Activated T-cell treated with anti-CD3 and anti-CD28 coated beads, Interleukin-2, amount 50 U/mL, for 4 hours (primary cell): Measurements from ENCODE around the gene ZFP36. TPM values are rescaled to one million over a fixed set of nuclear protein-coding genes. Genes with fewer than 3 reads are reported as not detected.

ENCODE experiments used
- ATAC-seq, 2 donors: fragments of 200-7000 bp; cut with Tn5 transposase; one replicate each; pipeline ENCODE4 v1.10.0; 2021
- DNase-seq: peaks from one replicate; pipeline ENCODE4 v3.0.0-alpha.2; 2020
- H3K27me3 Mint-ChIP-seq: one replicate; pipeline ENCODE4 v1.8.0; 2021; ENCODE audit warnings: low read depth, mixed read lengths
- H3K36me3 Mint-ChIP-seq: one replicate; pipeline ENCODE4 v1.8.0; 2022; ENCODE audit warnings: mixed read lengths; ENCODE audit not compliant: insufficient read depth
- H3K4me1 Mint-ChIP-seq: one replicate; pipeline ENCODE4 v1.8.0; 2021; ENCODE audit warnings: low read depth, mixed read lengths
- H3K4me3 Mint-ChIP-seq: one replicate; pipeline ENCODE4 v1.8.0; 2021; ENCODE audit warnings: mild to moderate bottlenecking, moderate library complexity, mixed read lengths
- H3K9me3 Mint-ChIP-seq: one replicate; pipeline ENCODE4 v1.8.0; 2021; ENCODE audit warnings: mixed read lengths
- total RNA-seq, 3 donors: library from RNA; stranded (reverse); gene quantifications; one replicate each; pipeline ENCODE4 v1.2.1, GENCODE V29; 2021

Gene ZFP36
- total RNA-seq, 3 donors from 2014 or later, result 39.5 to 50.8 (median 43.7) TPM

DNA sequence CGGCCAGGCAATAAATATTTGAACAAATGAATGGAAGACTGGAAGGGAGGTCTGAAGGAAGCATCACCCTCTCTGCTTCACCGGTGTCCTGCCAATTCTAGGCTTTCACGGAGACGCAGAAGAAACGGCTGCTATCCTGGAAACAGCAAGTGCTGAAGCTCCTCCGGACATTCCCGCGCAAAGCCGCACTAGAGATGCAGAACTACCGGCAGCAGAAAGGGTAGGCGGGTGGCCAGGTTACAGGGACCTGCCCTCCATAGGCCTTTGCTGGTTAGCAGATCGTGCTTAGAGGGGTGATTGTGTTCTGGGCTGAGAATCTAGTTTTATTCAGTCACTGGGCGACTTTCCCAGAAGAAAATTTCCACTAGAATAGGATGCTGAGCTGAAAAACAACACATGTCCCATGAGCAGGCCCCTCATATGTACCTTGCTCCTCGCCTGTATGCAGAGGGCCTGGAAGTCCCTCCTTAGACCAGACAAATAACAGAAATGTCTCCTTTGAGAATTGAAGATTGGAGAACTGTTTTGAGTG is 26.7 kb upstream of the ZFP36 start:
- H3K4me3 Mint-ChIP-seq, result no peak overlapping the region
- ATAC-seq (no peak), DNase-seq (no peak)
- H3K36me3 Mint-ChIP-seq, result peaks cover 33% of the 10 kb centered on the region
- H3K4me1 Mint-ChIP-seq, result no peaks in the 10 kb centered on the region
- H3K9me3 Mint-ChIP-seq, result no peaks in the 10 kb centered on the region
- no peaks in the 10 kb centered on the region for H3K27me3 Mint-ChIP-seq

DNA sequence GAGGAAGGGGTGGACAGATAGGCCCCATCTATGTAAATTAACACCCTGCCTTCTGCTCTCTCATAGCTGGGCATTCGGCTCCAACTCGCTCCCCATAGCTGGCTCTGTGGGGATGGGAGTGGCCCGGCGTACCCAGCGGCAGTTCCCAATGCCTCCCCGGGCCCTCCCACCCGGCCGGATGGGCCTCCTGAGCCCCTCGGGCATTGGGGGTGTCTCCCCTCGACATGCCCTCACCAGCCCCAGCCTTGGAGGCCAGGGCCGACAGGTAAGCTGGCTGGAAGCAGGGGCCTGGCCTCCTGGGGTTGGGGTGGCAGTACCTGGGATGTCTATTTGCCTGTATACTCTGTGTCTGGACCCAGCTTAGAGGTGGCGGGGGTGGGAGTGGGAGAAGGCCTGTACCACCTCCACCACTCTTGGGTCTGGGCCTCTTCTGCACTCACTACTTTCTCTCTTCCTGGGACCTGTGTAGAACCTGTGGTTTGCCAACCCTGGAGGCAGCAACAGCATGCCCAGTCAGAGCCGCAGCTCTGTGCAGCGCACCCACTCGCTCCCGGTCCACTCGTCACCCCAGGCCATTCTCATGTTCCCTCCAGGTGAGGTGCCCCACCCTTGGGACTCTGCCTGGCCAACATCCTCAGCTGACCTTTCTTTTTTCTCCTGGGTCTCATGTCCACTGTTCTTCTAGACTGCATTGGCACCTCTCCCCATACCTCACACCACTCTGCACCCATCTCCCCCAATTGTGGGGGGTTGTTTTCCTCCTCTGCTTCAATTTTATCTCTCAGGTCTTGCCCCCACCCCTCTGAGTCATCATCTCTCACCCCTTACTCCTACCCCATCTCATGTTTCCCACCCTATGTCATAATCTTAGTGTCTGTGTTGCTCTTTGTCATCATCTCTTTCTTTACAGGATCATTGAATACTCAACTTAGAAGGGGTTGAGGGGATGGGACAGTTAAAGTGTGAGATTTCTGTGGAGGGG is 25.8 kb upstream of the ZFP36 start:
- Mint-ChIP-seq H3K9me3 (no peaks in the 10 kb centered on the region), H3K4me3 (no peak overlapping the region), H3K4me1 (no peaks in the 10 kb centered on the region), H3K27me3 (no peaks in the 10 kb centered on the region), H3K36me3 (peaks cover 37% of the 10 kb centered on the region)
- ATAC-seq (no peak), DNase-seq (no peak)

DNA sequence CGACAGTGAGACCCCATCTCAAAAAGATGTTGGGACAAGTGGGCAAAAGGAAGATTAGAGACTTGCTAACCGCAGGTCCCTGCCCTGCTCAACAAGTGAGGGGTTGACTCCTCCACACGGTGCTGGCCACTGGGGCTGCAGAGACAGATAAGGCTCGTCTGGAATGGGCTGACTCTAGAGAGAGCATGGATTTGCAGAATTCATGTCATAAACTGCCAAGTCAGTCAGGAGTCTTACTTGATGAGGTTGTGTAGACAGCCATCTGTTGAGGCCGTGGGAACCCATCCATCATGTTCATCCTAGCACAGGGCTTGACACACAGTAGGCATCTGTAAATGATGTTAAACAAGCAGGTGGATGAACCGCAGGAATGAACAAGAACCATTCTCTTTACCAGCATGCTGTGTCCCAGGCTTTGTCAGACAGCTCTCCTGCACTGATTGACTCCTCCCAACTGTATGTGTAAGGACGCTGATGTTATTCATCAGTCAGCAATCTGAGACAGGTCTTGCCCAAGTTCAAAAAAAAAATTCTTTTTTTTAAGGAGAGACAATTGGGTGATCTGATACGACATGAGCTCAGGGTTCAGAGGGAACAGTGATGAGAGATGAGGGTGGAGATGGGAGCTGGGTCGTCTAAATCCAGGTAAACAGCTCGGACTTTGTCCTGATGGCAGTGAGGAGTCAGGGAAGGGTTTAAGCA is 24.6 kb upstream of the ZFP36 start:
- no peak for ATAC-seq
- Mint-ChIP-seq H3K36me3 (peaks cover 38% of the 10 kb centered on the region), H3K9me3 (no peaks in the 10 kb centered on the region)

DNA sequence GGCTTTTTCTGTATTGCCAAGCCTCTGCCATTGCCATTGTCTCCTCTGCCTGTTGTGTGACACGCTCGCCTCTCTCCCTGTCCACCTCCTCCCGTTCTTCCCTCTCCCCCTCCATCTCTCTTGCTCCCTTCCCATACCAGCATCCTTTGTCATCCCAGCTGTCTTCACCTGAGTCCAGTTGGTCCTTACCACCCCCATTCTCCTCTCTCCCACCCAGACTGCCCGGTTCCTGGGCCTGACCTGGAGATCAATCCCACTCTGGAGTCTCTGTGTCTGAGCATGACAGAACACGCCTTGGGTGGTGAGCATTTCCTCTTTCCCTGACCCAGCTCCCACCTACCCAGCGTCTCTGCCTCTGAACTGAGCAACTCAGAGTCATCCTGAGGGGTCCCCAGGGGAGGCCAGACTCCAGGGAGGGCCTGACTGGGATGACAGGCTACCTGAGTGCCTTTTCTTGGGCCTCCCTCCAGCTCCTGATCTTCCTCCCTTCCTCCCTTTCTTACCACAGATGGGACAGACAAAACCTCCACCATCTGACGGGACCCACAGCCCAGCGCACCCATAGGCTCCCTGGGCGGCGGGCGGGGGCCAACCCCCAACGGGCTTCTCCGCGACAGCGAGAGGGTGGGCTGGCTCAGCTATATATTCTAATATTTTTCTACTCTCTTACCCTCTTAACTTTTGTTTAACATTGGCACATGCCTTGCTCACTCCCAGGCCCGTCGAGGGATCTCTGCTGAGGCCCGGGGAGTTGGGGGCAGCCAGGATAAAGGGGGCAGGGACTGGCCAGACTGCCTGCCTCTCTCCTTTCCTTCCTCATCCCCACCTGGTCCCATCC is 23.4 kb upstream of the ZFP36 start:
- Mint-ChIP-seq H3K36me3 (peaks cover 33% of the 10 kb centered on the region), H3K4me1 (peaks cover 3% of the 10 kb centered on the region), H3K4me3 (no peak overlapping the region), H3K27me3 (no peaks in the 10 kb centered on the region), H3K9me3 (no peaks in the 10 kb centered on the region)
- DNase-seq, result no peak
- ATAC-seq, result no peak

More for the DNA sequence above, 24.6 kb upstream of the ZFP36 start:
- Mint-ChIP-seq H3K4me1 (peaks cover 3% of the 10 kb centered on the region), H3K27me3 (no peaks in the 10 kb centered on the region), H3K4me3 (no peak overlapping the region)
- DNase-seq, result no peak

DNA sequence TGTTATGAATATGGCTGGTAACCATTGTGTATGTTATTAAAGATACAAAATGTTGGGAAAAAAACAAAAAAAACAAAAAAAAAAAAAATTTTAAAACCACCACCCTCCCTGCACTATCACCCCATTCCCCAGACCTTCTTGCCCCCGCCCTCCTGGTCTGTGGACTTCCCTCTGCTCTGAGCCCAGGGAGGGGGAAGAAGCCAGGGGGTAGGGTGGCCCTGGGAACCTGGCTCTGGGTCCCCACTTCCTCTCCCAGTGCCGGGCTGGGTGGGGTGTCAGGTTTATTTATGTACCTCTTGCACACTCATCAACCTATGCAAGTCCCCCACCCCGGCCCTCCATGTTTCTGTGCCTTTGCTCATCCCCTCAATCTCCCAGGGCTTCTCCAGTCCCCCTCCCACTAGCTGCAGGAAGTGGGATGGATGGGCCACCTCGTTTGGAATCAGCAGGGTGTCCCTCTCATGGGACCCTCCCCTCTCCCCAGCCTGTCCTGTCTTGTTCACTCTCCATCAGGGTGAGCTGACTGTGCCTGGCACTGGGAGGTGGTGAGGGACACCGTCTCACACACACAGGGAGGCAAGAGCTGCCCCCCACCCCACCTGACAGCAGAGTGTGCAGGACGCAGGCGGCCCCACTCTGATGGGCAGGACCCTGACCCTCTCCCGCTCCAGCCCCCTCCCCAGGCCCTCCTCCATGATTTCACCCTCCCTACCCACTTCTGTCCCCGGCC is 21.6 kb upstream of the ZFP36 start:
- no peak for DNase-seq
- H3K27me3 Mint-ChIP-seq, result no peaks in the 10 kb centered on the region
- peaks cover 10% of the 10 kb centered on the region for H3K4me1 Mint-ChIP-seq
- no peak overlapping the region for H3K4me3 Mint-ChIP-seq
- H3K9me3 Mint-ChIP-seq, result no peaks in the 10 kb centered on the region
- H3K36me3 Mint-ChIP-seq, result peaks cover 35% of the 10 kb centered on the region
- ATAC-seq, result no peak

DNA sequence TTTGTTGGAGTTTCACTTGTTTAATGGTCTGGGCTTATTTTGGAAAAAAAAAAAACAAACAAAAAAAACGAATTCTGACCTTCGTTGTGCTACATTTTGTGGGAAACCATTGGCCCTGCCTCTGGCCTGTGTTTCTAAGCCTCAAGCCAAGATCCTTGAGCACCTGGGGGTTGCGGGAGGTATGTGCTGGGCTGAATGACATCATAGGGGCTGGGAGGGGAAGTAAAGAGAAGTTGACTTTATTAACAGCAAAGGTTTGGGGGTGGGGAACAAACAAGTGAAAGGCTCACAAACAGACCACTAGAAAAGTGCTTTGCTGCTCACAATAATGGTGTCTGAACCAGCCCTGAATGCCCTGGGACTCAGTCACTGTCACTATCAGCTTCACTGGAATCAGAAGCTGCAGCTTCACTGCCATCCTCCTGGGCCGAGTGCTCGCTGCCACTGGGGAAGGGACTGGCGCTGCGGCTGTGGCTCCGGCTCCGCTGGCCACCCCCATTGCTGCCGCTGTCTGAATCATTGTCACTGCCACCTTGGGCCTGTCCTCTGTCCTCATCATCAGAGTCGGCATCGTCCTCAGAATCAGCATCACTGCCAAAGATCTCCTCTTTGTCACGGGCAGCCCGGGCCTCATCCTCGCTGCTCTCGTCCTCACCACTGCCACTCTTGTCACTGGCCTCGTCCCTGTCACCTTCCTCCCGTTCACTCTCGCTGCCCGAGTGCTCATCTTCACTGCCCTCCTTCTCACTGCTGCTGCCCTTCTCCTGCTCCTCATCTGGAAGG is 20.8 kb upstream of the ZFP36 start:
- H3K27me3 Mint-ChIP-seq, result no peaks in the 10 kb centered on the region
- H3K9me3 Mint-ChIP-seq, result no peaks in the 10 kb centered on the region
- DNase-seq (no peak), ATAC-seq (no peak)
- no peak overlapping the region for H3K4me3 Mint-ChIP-seq
- peaks cover 15% of the 10 kb centered on the region for H3K4me1 Mint-ChIP-seq
- peaks cover 34% of the 10 kb centered on the region for H3K36me3 Mint-ChIP-seq

DNA sequence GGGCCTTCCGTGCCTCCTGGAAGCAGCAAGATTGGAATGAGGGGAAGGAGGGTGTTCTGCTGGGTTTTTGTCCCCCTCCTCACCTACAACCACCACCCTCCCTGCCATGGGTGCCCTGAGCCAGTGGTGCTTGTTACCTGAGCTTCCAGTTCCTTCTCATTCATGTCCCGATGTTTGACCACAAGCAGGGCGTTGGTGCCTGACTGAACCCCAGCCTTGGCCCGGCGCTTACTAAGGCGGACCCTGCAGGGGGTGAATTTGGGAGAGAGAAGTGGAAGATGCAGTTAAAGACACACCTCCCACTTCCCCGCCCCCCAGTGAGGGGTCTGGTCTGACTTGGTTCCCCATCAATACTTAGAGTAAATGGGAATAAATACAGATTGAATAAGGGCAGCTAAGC is 20.1 kb upstream of the ZFP36 start:
- no peak for ATAC-seq
- no peak for DNase-seq
- Mint-ChIP-seq H3K27me3 (no peaks in the 10 kb centered on the region), H3K4me3 (no peak overlapping the region), H3K4me1 (peaks cover 21% of the 10 kb centered on the region), H3K36me3 (peaks cover 32% of the 10 kb centered on the region), H3K9me3 (no peaks in the 10 kb centered on the region)

DNA sequence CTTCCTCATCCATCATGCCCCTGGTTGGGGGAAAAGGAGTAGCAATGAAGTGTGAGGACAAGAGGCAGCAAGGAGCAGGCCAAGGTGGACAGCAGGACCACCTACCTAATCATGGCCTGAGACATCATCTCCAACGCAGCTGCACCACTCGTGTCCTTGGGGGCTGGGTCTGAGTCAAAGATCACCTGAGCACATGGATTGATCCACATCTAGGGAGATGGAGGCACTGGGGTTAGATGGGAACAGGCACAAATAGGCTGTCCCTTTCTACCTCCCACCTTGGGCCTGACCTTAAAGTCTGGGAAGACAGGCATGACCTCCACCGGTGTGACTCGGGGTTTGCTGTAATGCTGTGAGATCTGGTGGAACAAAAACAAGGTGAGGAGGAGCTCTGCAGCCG is 18.0 kb upstream of the ZFP36 start:
- Mint-ChIP-seq H3K4me1 (peaks cover 30% of the 10 kb centered on the region), H3K27me3 (no peaks in the 10 kb centered on the region), H3K4me3 (no peak overlapping the region), H3K9me3 (no peaks in the 10 kb centered on the region), H3K36me3 (peaks cover 34% of the 10 kb centered on the region)
- no peak for DNase-seq
- ATAC-seq, result no peak

DNA sequence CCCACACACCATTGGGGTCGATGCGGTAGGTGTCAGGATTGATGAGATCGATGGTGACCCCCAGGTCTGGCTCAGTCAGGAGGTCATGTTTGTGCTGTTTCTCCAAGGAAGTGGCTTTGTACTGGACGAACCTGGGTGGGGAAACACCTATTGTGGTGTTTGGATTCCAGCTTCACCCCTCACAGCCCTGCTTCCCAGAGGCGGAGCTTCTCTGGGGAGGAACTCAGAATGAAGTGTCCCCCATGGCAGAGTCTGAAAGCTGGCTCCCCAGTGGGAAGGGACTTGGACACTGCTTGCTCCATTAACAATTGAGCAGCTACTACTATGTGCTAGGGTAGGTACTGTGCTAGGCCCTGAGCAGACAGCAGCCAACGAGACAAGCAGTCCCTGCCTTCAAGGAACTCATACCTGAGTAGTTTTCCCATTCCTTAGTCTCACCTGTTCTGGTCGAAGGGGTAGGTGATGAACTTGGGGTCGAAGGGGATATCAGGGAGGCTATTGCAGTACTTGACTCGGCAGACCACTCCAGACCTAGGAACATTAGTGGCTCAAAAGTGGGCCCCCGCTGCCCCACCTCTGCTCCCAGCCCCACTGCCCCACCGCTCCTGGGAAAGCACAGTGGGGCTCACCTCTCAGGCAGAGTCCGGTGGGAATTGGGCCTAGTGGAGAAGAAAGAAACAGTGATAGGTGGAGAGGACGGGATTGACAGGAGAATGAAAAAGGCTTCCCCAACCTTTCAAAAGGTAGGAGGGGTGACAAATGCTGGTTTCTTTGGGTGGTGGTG is 16.8 kb upstream of the ZFP36 start:
- ATAC-seq (no peak), DNase-seq (no peak)
- H3K9me3 Mint-ChIP-seq, result no peaks in the 10 kb centered on the region
- H3K36me3 Mint-ChIP-seq, result peaks cover 38% of the 10 kb centered on the region
- no peaks in the 10 kb centered on the region for H3K27me3 Mint-ChIP-seq
- H3K4me3 Mint-ChIP-seq, result peak overlapping the region; percentile 99
- H3K4me1 Mint-ChIP-seq, result peaks cover 35% of the 10 kb centered on the region

DNA sequence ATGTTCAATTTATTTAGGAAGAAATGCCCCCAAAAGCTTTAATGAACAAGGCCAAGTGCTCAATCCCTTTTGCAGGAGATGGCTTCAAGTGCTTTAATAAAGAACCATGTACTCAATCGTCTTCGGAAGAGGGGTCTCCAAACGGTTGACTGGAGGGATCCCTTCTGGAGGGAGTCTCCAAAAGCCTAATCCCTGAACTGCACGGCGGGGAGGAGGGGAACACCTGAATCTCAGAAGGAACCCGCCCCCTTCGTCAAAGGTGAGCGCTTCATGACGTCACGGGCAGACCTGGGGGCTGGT is 16.2 kb upstream of the ZFP36 start:
- no peak for ATAC-seq
- peak; percentile 81 for DNase-seq

DNA sequence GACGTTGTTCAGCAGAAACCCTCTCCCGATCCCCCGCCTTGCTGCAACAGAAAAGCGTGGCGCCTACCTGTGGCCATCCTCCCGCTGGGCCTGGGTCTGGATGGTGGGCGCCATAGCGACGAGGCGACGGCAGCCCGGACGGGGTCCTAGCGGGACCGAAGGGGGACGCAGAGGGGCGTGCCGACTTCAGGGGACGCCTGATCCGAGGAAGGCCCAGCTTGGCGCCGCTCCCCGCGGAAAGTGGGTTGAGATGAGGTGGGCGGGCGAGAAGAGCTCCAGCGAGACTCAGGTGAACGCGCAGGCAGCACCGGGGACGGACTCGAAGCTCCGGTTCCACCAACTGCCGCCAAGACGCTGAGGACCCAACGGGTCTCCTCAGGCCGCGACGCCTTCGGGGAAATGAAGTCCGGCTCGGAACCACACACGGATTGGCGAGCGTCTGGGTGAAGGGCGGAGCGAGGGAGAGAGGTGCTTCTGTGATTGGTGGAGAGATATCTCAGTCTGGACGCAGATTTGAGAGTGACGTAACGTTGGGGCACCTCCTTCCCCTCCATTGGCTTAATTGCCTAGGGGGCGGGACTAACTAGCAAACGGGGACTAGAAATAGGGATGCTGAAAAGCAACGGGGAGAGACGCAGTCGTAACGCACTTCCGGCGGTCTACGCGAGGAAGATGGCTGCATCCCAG is 15.8 kb upstream of the ZFP36 start, which contains the start of the genes MED29 and PAF1:
MED29 (plus strand) TSS at position 628 of the 687 bp plus-strand sequence; CDS start at position 673, 45 bp downstream.
PAF1 (minus strand) TSS at position 356 of the 687 bp plus-strand sequence; CDS start at position 114, 242 bp downstream.
- Mint-ChIP-seq H3K9me3 (no peaks in the 10 kb centered on the region), H3K4me1 (peaks cover 37% of the 10 kb centered on the region), H3K36me3 (peaks cover 36% of the 10 kb centered on the region), H3K4me3 (peak within 1 kb of the TSS; percentile 99), H3K27me3 (no peaks in the 10 kb centered on the region)
- peak; percentile 96 for ATAC-seq
- DNase-seq, result peak; percentile 93

More for the DNA sequence above, 16.2 kb upstream of the ZFP36 start:
- Mint-ChIP-seq H3K4me1 (peaks cover 37% of the 10 kb centered on the region), H3K4me3 (peak overlapping the region; percentile 99), H3K9me3 (no peaks in the 10 kb centered on the region), H3K27me3 (no peaks in the 10 kb centered on the region), H3K36me3 (peaks cover 38% of the 10 kb centered on the region)
